ENCODE results near the gene LAMC2.

LAMC2 gene

GRCh38 chr1:183175631-183176030 is 10.4 kb upstream of the LAMC2 start:
- DNase-seq, result no peak

- DNase-seq, result no peak
These were observed 7.5 kb upstream of the LAMC2 start for GRCh38 chr1:183178545-183178944.

GRCh38 chr1:183179033-183179432 is 7.0 kb upstream of the LAMC2 start:
- no peak for DNase-seq

- peak; percentile 75 for DNase-seq
These were observed 5.8 kb upstream of the LAMC2 start for GRCh38 chr1:183180218-183180617.

- no peak for DNase-seq
These were observed 5.4 kb upstream of the LAMC2 start for GRCh38 chr1:183180634-183181056.

GRCh38 chr1:183186841-183187240 is 777 bp downstream of the LAMC2 start:
- no peak for DNase-seq

GRCh38 chr1:183188240-183188639 is 2.2 kb downstream of the LAMC2 start:
- no peak for DNase-seq

GRCh38 chr1:183191833-183192232 is 5.8 kb downstream of the LAMC2 start:
- DNase-seq, result no peak

GRCh38 chr1:183193963-183194525 is 8.0 kb downstream of the LAMC2 start:
- no peak for DNase-seq

GRCh38 chr1:183194527-183195141 is 8.6 kb downstream of the LAMC2 start:
- DNase-seq, result no peak

- DNase-seq, result no peak
These were observed 9.1 kb downstream of the LAMC2 start for GRCh38 chr1:183195142-183195574.

- DNase-seq, result no peak
These were observed 11.7 kb downstream of the LAMC2 start for GRCh38 chr1:183197762-183198161.

- no peak for DNase-seq
These were observed 12.4 kb downstream of the LAMC2 start for GRCh38 chr1:183198463-183198862.

GRCh38 chr1:183199304-183199703 is 13.2 kb downstream of the LAMC2 start:
- DNase-seq, result no peak

GRCh38 chr1:183200451-183200850 is 14.4 kb downstream of the LAMC2 start:
- no peak for DNase-seq

GRCh38 chr1:183203094-183203493 is 17.0 kb downstream of the LAMC2 start:
- no peak for DNase-seq

- DNase-seq, result no peak
These were observed 19.2 kb downstream of the LAMC2 start for GRCh38 chr1:183205196-183205781.

GRCh38 chr1:183206538-183207122 is 20.6 kb downstream of the LAMC2 start:
- no peak for DNase-seq

- no peak for DNase-seq
These were observed 23.6 kb downstream of the LAMC2 start for GRCh38 chr1:183209533-183210158.

GRCh38 chr1:183210681-183211080 is 24.6 kb downstream of the LAMC2 start:
- no peak for DNase-seq

GRCh38 chr1:183212870-183213269 is 26.8 kb downstream of the LAMC2 start:
- no peak for DNase-seq

- DNase-seq, result no peak
These were observed 28.2 kb downstream of the LAMC2 start for GRCh38 chr1:183214021-183214970.
